Heart right ventricle (tissue), 16 donors: Measurements from ENCODE around the gene SF3A1. TPM values are rescaled to one million over a fixed set of nuclear protein-coding genes. Genes with fewer than 3 reads are reported as not detected.

Source experiments
- ATAC-seq, 8 donors: fragments of 200-7000 bp; cut with Tn5 transposase; one replicate each; pipeline ENCODE4 v1.9.1; 2020; ENCODE audit warnings: mild to moderate bottlenecking in 8 of 8, moderate library complexity in 8 of 8, moderate number of reproducible peaks in 1 of 8
- DNase-seq, 2 donors: peaks; one replicate each; pipeline ENCODE4 v3.0.0-alpha.2; 2020
- H3K27ac ChIP-seq, 10 donors: fragments of 200-600 bp; sonication (generic) in 2 of 10; one replicate each; pipeline versions ENCODE4 v1.5.0 to v1.8.0; 2020 to 2022; ENCODE audit warnings: mild to moderate bottlenecking in 3 of 10
- H3K27me3 ChIP-seq, 7 donors: fragments of 200-600 bp; one replicate each; pipeline ENCODE4 v1.8.0; 2021 to 2022; ENCODE audit warnings: mild to moderate bottlenecking in 2 of 7
- H3K36me3 ChIP-seq, 9 donors: fragments of 200-600 bp; sonication (generic) in 1 of 9; one replicate each; pipeline versions ENCODE4 v1.5.0 to v1.8.0; 2020 to 2022; ENCODE audit warnings: mild to moderate bottlenecking in 2 of 9
- H3K4me1 ChIP-seq, 9 donors: fragments of 200-600 bp; sonication (generic) in 1 of 9; one replicate each; pipeline versions ENCODE4 v1.5.0 to v1.8.0; 2020 to 2022; ENCODE audit warnings: mild to moderate bottlenecking in 4 of 9
- H3K4me3 ChIP-seq, 10 donors: fragments of 200-600 bp; sonication (generic) in 2 of 10; one replicate each; pipeline versions ENCODE4 v1.5.0 to v1.8.0; 2020 to 2022; ENCODE audit warnings: mild to moderate bottlenecking in 7 of 10, moderate library complexity in 2 of 10
- H3K9me3 ChIP-seq, 11 donors: fragments of 200-600 bp in 10 of 11; sonication (generic) in 2 of 11; one replicate each; pipeline versions ENCODE4 v1.5.0 to v1.8.0; 2013 to 2022; ENCODE audit warnings: mild to moderate bottlenecking in 2 of 11, control low read depth in 1 of 11, moderate library complexity in 1 of 11
- WGBS, 2 donors: extraction: QIAGEN DNeasy Blood & Tissue Kit; methylation state at CpG; one replicate each; pipeline ENCODE4 v1.1.7; 2013; ENCODE audit warnings: inconsistent platforms in 1 of 2; 5-methylcytosine and 5-hydroxymethylcytosine counted together
- intact Hi-C, 10 donors: fragments of 100-400 bp; cut with DNase I; formaldehyde crosslinking; loops; one replicate each; pipeline versions ENCODE4 v1.11.1 to v1.14.2; 2022
- polyA plus RNA-seq, 2 donors: library from polyadenylated mRNA; stranded (reverse); fragments of 200-250 nt; gene quantifications; one replicate each; pipeline ENCODE4 v1.2.3, GENCODE V29; 2013
- total RNA-seq, 10 donors: library from RNA; stranded (reverse); fragmentation: NEBNext Ultra II Directional in 3 of 10; extraction: Animal tissue kit (Norgen Biotek cat#: 25700) in 3 of 10; gene quantifications; one replicate each; pipeline versions ENCODE4 v1.2.1 to v1.2.4, GENCODE V29; 2021 to 2023
- TF ChIP-seq, protein P1 (sequence below), 9 donors: fragments of 200-600 bp; sonication (generic) in 2 of 9; IDR thresholded peaks; one replicate each; pipeline versions ENCODE4 v1.5.0 to v1.8.0; 2021 to 2022; ENCODE audit warnings: antibody characterized with exemption in 9 of 9, mild to moderate bottlenecking in 5 of 9, moderate library complexity in 1 of 9
- donor health status: Arrhythmogenic right ventricular cardiomyopathy.
- donor health status: ischemic (EF 13 %, LVEDD 7.1; RV severe dilation, severe dysfunction).
- donor health status: healthy with polysubstance abuse.
- donor health status: DM: no; HTN: yes; CAD: no.
- donor health status: DM: no; HTN: no; CAD: no.
- donor health status: ischemic (EF 25% LVEDD 6.9; RV normal size, moderate dysfunction).
- donor health status: ischemic (EF 25% LVEDD 5.7; RV mildly dilated, moderate dysfunction).
- donor health status: healthy.
- donor health status: DM: yes; HTN: yes; CAD: no.
- donor health status: Ischemic cardiomyopathy.
- donor health status: ischemic (EF 35%, LVEDD 5.7; RV mildly dilated, moderate dysfunction).
- donor health status: nonischemic (EF 11% LVEDD 7.7; RV severe dilation, severe dysfunction).
- donor health status: DM: yes; HTN: yes; CAD: no.
- donor health status: PGD.
- donor health status: ischemic (EF 29% LVEDD 5.4; RV normal size, mild dysfunction).
- donor health status: nonischemic (EF 23%, LVEDD 6.1; RV moderate dilation, normal function).

The SF3A1 gene
- total and polyA plus RNA-seq, 12 donors: 13.2 to 132 (median 103) TPM

DNA sequence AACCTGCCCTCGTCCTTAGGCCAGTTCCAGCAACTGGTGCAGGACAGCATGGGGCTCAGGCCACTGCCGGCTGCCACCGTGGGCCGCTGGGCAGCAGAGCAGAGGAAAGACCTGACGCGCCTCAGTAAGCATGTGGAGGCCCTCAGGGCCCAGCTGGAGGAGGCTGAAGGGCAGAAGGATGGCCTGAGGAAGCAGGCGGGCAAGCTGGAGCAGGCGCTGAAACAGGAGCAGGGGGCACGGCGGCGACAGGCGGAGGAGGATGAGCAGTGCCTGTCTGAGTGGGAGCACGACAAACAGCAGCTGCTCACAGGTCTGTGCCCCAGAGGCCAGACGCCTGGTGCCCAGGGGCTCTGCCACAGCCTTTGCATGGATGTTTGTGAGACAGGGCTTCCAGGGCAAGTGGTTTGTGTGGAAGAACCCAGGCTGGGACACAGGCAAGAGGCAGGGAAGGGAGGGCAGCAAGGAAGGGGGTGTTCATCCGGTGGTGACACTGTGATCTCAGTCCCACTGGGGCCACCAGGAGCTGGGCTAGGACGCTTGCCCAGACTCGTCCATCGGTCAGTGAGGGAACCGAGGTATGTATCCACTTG lies 14.0 kb upstream of the SF3A1 start:
- Histone ChIP-seq H3K27ac (no peak overlapping the region), H3K4me3 (no peak overlapping the region), H3K27me3 (no peaks in the 10 kb centered on the region), H3K4me1 (peaks cover 0 to 11% (median 0%) of the 10 kb centered on the region in 9 donors), H3K9me3 (no peaks in the 10 kb centered on the region), H3K36me3 (peaks cover 0 to 5% (median 0%) of the 10 kb centered on the region in 9 donors)
- DNase-seq: no peak
- TF ChIP-seq, protein P1, sequence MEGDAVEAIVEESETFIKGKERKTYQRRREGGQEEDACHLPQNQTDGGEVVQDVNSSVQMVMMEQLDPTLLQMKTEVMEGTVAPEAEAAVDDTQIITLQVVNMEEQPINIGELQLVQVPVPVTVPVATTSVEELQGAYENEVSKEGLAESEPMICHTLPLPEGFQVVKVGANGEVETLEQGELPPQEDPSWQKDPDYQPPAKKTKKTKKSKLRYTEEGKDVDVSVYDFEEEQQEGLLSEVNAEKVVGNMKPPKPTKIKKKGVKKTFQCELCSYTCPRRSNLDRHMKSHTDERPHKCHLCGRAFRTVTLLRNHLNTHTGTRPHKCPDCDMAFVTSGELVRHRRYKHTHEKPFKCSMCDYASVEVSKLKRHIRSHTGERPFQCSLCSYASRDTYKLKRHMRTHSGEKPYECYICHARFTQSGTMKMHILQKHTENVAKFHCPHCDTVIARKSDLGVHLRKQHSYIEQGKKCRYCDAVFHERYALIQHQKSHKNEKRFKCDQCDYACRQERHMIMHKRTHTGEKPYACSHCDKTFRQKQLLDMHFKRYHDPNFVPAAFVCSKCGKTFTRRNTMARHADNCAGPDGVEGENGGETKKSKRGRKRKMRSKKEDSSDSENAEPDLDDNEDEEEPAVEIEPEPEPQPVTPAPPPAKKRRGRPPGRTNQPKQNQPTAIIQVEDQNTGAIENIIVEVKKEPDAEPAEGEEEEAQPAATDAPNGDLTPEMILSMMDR (IDR thresholded peaks at IDR 0.05): no peak
- intact Hi-C loops: no loop called here
- ATAC-seq: no peak
- 71 to 73% methylated on average over 19 of the region's 19 CpGs for WGBS, 2 donors

DNA sequence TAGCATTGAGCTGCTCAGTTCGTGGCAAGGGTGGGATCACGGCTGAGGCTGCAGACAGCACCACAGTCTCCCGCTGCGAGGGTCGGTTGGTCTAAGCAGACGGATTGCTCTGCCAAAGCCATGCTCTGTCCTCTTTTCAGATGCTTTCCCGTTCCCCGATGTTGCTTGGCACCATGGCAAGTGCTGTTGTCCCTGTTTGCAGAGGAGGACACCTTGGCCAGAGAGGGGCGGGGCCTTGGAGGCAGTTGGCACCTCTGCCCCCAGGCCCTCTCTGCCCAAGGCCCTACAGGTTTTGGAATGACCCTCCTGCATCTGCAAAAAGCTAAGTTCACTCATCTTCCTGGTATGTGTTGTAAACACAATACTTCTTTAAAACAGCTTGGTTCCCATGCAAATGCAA lies 11.7 kb upstream of the SF3A1 start:
- DNase-seq: no peak
- Histone ChIP-seq H3K27ac (no peak overlapping the region), H3K27me3 (no peaks in the 10 kb centered on the region), H3K4me3 (no peak overlapping the region), H3K4me1 (peaks cover 0 to 11% (median 0%) of the 10 kb centered on the region in 9 donors), H3K9me3 (no peaks in the 10 kb centered on the region), H3K36me3 (peaks cover 0 to 5% (median 0%) of the 10 kb centered on the region in 9 donors)
- ATAC-seq: no peak
- TF ChIP-seq, protein P1 (IDR thresholded peaks at IDR 0.05): no peak
- intact Hi-C loops: no loop called here
- WGBS, 2 donors: 95 to 96% methylated on average over 9 of the region's 9 CpGs

DNA sequence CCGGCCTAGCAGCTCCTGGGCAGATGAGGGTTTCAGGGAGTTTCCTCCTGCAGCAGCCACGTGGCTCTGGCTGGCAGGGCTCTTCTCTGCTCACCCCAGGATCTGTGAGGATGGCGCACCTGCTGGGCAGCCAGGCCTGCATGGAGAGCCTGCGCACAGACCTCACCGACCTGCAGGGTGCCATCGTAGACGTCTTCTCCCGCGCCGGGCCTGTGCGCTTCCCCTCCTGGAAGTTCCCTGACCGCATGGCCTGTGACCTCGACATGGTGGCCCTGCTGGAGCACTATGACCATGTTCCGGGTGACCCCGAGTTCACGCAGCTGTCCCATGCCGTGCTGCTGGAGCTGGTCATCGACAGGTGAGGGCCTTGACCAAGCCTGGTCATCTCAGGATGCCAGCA lies 9.2 kb upstream of the SF3A1 start:
- Histone ChIP-seq H3K4me1 (no peaks in the 10 kb centered on the region), H3K4me3 (no peak overlapping the region), H3K27ac (no peak overlapping the region), H3K27me3 (no peaks in the 10 kb centered on the region), H3K36me3 (peaks cover 0 to 5% (median 0%) of the 10 kb centered on the region in 9 donors), H3K9me3 (no peaks in the 10 kb centered on the region)
- ATAC-seq (no peak), DNase-seq (no peak)
- TF ChIP-seq, protein P1 (IDR thresholded peaks at IDR 0.05): no peak
- 95 to 96% methylated on average over 18 of the region's 18 CpGs for WGBS, 2 donors
- intact Hi-C loops: no loop called here

DNA sequence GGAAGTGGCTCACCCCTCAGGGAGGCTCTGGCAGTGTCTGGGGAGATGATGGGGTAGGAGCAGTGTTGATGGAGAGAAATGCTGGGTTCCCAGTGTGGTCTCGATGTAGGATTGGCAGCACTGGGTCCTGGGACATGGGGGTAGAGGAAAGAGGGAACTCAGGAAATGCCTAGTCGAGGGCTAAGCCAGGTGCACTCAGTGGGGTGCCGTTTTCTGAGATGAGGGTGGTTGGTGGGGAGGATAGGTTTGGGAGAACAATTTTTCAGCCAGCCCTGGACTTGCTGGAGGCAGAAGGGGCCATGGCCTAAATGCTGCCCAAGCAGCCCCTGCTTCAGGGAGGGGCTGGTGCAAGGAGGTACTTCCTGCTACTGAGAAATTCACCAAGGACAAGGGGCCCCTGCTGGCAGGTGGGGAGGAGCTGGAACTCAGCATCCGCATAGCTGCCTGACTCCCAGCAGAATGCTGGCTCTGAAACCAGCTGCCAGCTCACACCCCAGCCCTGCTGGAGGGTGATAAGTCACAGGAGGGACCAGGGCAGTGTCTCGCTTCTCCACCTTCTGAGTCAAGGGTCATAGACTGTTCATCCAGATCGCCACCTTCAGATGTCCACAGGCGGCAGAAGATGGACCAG lies 6.1 kb upstream of the SF3A1 start:
- DNase-seq: no peak
- Histone ChIP-seq H3K4me1 (peaks cover 0 to 1% (median 0%) of the 10 kb centered on the region in 9 donors), H3K27me3 (no peaks in the 10 kb centered on the region), H3K27ac (no peak overlapping the region), H3K4me3 (no peak overlapping the region), H3K36me3 (peaks cover 0 to 5% (median 0%) of the 10 kb centered on the region in 9 donors), H3K9me3 (no peaks in the 10 kb centered on the region)
- 77 to 80% methylated on average over 7 of the region's 7 CpGs for WGBS, 2 donors
- intact Hi-C loops: no loop called here
- TF ChIP-seq, protein P1 (IDR thresholded peaks at IDR 0.05): no peak
- ATAC-seq: no peak
